ENCODE measurements around the gene ARHGAP32.

- TF ChIP-seq POLR2A (IDR thresholded peaks at IDR 0.05): no peak
- TF ChIP-seq CTCF (IDR thresholded peaks at IDR 0.05): no peak
- no peak for TF ChIP-seq POLR2AphosphoS5 (IDR thresholded peaks at IDR 0.05)
- no peak for TF ChIP-seq EP300 (IDR thresholded peaks at IDR 0.05)
Measured at GRCh38 chr11:129223701-129224149, 31.6 kb upstream of the ARHGAP32 start.
